Measurements from ENCODE around the gene FBXL19.
A peak's percentile ranks its signal among the peaks of the same experiment; 100 is the strongest.
"Not testable (repeated sequence)": the region's sequence is repeated elsewhere in the genome, so short reads cannot be mapped to it uniquely, and the experiment has no call there.

Gene FBXL19

GRCh38 chr16:30921748-30922419 lies 1.5 kb upstream of the FBXL19 start:
- DNase-seq (ENCODE audit: low read depth) = peak; percentile 83

GRCh38 chr16:30922420-30922959 lies 882 bp upstream of the FBXL19 start:
- peak; percentile 97 for DNase-seq (ENCODE audit: low read depth)

- peak; percentile 87 for DNase-seq (ENCODE audit: low read depth)
These were observed 324 bp upstream of the FBXL19 start for GRCh38 chr16:30922960-30923535.

GRCh38 chr16:30924076-30924912 lies 922 bp downstream of the FBXL19 start:
- DNase-seq (ENCODE audit: low read depth) = no peak

- DNase-seq (ENCODE audit: low read depth) = no peak
These were observed 1.7 kb downstream of the FBXL19 start for GRCh38 chr16:30924913-30925631.

- DNase-seq (ENCODE audit: low read depth) = no peak
These were observed 2.2 kb downstream of the FBXL19 start for GRCh38 chr16:30925632-30925987.

- no peak for DNase-seq (ENCODE audit: low read depth)
These were observed 2.8 kb downstream of the FBXL19 start for GRCh38 chr16:30925995-30926811.

GRCh38 chr16:30926937-30927788 lies 3.8 kb downstream of the FBXL19 start:
- no peak for DNase-seq (ENCODE audit: low read depth)

GRCh38 chr16:30927789-30928378 lies 4.5 kb downstream of the FBXL19 start:
- DNase-seq (ENCODE audit: low read depth) = no peak

- no peak for DNase-seq (ENCODE audit: low read depth)
These were observed 5.0 kb downstream of the FBXL19 start for GRCh38 chr16:30928390-30928789.

GRCh38 chr16:30929167-30929566 lies 5.8 kb downstream of the FBXL19 start:
- DNase-seq (ENCODE audit: low read depth) = no peak

GRCh38 chr16:30930160-30930571 lies 6.8 kb downstream of the FBXL19 start:
- no peak for DNase-seq (ENCODE audit: low read depth)

- DNase-seq (ENCODE audit: low read depth) = no peak
These were observed 7.8 kb downstream of the FBXL19 start for GRCh38 chr16:30931068-30931650.

- DNase-seq (ENCODE audit: low read depth) = no peak
These were observed 11.6 kb downstream of the FBXL19 start for GRCh38 chr16:30934827-30935557.

- DNase-seq (ENCODE audit: low read depth) = no peak
These were observed 14.3 kb downstream of the FBXL19 start for GRCh38 chr16:30937692-30938091.

GRCh38 chr16:30939571-30939970 lies 16.2 kb downstream of the FBXL19 start:
- not testable (repeated sequence) for DNase-seq (ENCODE audit: low read depth)

- peak; percentile 39 for DNase-seq (ENCODE audit: low read depth)
These were observed 18.4 kb downstream of the FBXL19 start for GRCh38 chr16:30941600-30942425.

GRCh38 chr16:30942426-30942806 lies 19.0 kb downstream of the FBXL19 start:
- DNase-seq (ENCODE audit: low read depth) = no peak
